Neural progenitor cell (in vitro differentiated cells): ENCODE results near the gene CD300LD. TPM values are rescaled to one million over a fixed set of nuclear protein-coding genes. Genes with fewer than 3 reads are reported as not detected.

Source experiments
- DNase-seq: peaks from one replicate; pipeline ENCODE4 v3.0.0-alpha.2; 2016; ENCODE audit warnings: low spot score
- H2AFZ ChIP-seq: fragments of 200-600 bp; sonication (generic); replicated peaks from 2 replicates; pipeline ENCODE4 v1.6.1; 2016; ENCODE audit warnings: antibody characterized with exemption
- H3F3A ChIP-seq: fragments of 200-600 bp; sonication (generic); 2 replicates; pipeline ENCODE4 v1.6.1; 2016; ENCODE audit warnings: antibody characterized with exemption, low read depth
- H3K27ac ChIP-seq: fragments of 200-600 bp; sonication (generic); 2 replicates; pipeline ENCODE4 v1.5.1; 2016; ENCODE audit warnings: mild to moderate bottlenecking
- H3K27me3 ChIP-seq: fragments of 200-600 bp; sonication (generic); 2 replicates; pipeline ENCODE4 v1.6.1; 2016; ENCODE audit warnings: mild to moderate bottlenecking, moderate library complexity
- H3K36me3 ChIP-seq: fragments of 200-600 bp; sonication (generic); 2 replicates; pipeline ENCODE4 v1.5.1; 2016
- H3K4me1 ChIP-seq: fragments of 200-600 bp; sonication (generic); 2 replicates; pipeline ENCODE4 v1.6.1; 2016; ENCODE audit warnings: mixed run types
- H3K4me2 ChIP-seq: fragments of 200-600 bp; sonication (generic); 2 replicates; pipeline ENCODE4 v1.6.1; 2016
- H3K4me3 ChIP-seq: fragments of 200-600 bp; sonication (generic); 2 replicates; pipeline ENCODE4 v1.5.1; 2016
- H3K79me2 ChIP-seq: fragments of 200-600 bp; sonication (generic); 2 replicates; pipeline ENCODE4 v1.6.1; 2016; ENCODE audit warnings: low read depth
- H3K9ac ChIP-seq: fragments of 200-600 bp; sonication (generic); 2 replicates; pipeline ENCODE4 v1.6.1; 2016
- H3K9me3 ChIP-seq: fragments of 200-600 bp; sonication (generic); 2 replicates; pipeline ENCODE4 v1.5.1; 2016; ENCODE audit warnings: low read depth
- H4K20me1 ChIP-seq: fragments of 200-600 bp; sonication (generic); 2 replicates; pipeline ENCODE4 v1.6.1; 2016; ENCODE audit warnings: low read depth
- H3K27ac Mint-ChIP-seq: 3 replicates; pipeline ENCODE4 v1.8.0; 2021; ENCODE audit warnings: mixed read lengths
- H3K27me3 Mint-ChIP-seq: 2 replicates; pipeline ENCODE4 v1.8.0; 2022; ENCODE audit warnings: low read depth, mild to moderate bottlenecking, inconsistent platforms, moderate library complexity, mixed read lengths; ENCODE audit not compliant: insufficient read depth
- H3K36me3 Mint-ChIP-seq: 3 replicates; pipeline ENCODE4 v1.8.0; 2021; ENCODE audit warnings: mixed read lengths
- H3K4me1 Mint-ChIP-seq: 3 replicates; pipeline ENCODE4 v1.8.0; 2021; ENCODE audit warnings: mixed read lengths
- H3K4me3 Mint-ChIP-seq: 3 replicates; pipeline ENCODE4 v1.8.0; 2021; ENCODE audit warnings: mild to moderate bottlenecking, moderate library complexity, mixed read lengths
- H3K9me3 Mint-ChIP-seq: 3 replicates; pipeline ENCODE4 v1.8.0; 2020; ENCODE audit warnings: mixed read lengths
- CTCF ChIP-seq: fragments of 200-600 bp; sonication (generic); IDR thresholded peaks from 2 replicates; pipeline ENCODE4 v1.5.1; 2017; ENCODE audit warnings: antibody characterized with exemption, mild to moderate bottlenecking
- EZH2 ChIP-seq: fragments of 200-600 bp; sonication (generic); IDR thresholded peaks from 2 replicates; pipeline ENCODE4 v1.6.1; 2017; ENCODE audit warnings: antibody characterized with exemption, mild to moderate bottlenecking, moderate library complexity
- EZH2phosphoT487 ChIP-seq: fragments of 200-600 bp; sonication (generic); IDR thresholded peaks from 2 replicates; pipeline ENCODE4 v1.6.1; 2017; ENCODE audit warnings: antibody characterized with exemption
- total RNA-seq: library from RNA; depleted of rRNA; stranded (reverse); fragments of >200 nt; gene quantifications from 2 replicates; pipeline ENCODE4 v1.2.3, GENCODE V29; 2015; ENCODE audit warnings: low replicate concordance

The CD300LD gene
- not detected in 2 replicates for total RNA-seq

DNA sequence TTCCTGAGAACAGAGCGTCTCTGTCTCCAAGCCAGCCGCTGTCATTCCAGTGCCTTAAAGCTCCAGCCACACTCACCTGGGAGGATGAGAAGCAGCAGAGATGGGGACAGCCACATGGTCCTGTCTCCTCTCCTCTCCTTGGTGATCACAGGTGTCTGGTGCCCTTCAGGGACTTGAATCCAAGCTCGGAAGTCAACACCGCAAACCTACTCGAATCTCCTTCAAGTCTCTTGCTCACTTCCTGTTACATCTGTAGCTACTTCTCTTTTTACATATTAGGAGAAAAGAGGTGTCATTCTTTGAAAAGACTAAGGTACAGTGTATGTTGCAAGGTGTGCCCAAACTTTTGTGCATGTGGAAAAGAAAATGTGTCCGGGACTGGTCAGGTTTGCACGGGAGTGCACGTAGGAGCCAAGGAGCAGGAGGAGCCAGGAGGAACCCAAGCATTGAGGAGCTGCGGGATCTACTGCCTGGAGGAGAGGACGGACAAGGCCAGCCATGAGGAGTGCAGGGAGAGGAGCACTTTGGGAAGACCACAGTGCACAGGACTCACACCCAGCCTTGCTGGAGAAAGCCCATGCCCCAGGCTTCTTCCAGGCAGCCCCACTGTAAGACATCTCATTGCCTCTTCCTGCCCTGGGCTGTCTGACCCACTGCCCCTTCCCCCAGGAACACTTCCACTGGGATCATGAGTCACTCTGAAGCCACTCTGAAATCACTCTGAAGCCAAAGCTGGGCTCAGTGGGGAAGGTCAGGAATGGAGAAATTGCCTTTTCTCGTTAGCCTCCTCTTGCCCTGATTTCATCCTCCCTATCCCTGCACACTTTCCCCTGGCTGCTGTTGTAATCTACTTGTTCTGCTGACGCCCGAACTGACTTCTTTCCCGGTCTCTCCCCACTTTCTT is at the start of gene CD300LD:
TSS of gene CD300LD (minus strand) at position 197 of the 904 bp plus-strand sequence. CDS start at position 116, 81 bp downstream.
- Mint-ChIP-seq H3K27ac (no peak within 1 kb of the TSS), H3K27me3 (peaks cover 11% of the 10 kb centered on the region), H3K4me1 (no peaks in the 10 kb centered on the region), H3K4me3 (no peak within 1 kb of the TSS), H3K36me3 (no peaks in the 10 kb centered on the region), H3K9me3 (no peaks in the 10 kb centered on the region)
- H3K27me3 ChIP-seq, result peaks cover 7% of the 10 kb centered on the region
- H3K36me3 ChIP-seq, result no peaks in the 10 kb centered on the region
- no peaks in the 10 kb centered on the region for H3K9me3 ChIP-seq
- H4K20me1 ChIP-seq, result no peaks in the 10 kb centered on the region
- no peak within 1 kb of the TSS for H2AFZ ChIP-seq
- H3K27ac ChIP-seq, result no peak within 1 kb of the TSS
- no peak within 1 kb of the TSS for H3K4me3 ChIP-seq
- DNase-seq, result no peak
- H3K9ac ChIP-seq, result no peak within 1 kb of the TSS
- TF ChIP-seq CTCF (no peak), EZH2phosphoT487 (no peak), EZH2 (no peak)
- H3K4me2 ChIP-seq, result no peak within 1 kb of the TSS
- no peaks in the 10 kb centered on the region for H3K79me2 ChIP-seq
- H3F3A ChIP-seq, result no peaks in the 10 kb centered on the region
- no peaks in the 10 kb centered on the region for H3K4me1 ChIP-seq

DNA sequence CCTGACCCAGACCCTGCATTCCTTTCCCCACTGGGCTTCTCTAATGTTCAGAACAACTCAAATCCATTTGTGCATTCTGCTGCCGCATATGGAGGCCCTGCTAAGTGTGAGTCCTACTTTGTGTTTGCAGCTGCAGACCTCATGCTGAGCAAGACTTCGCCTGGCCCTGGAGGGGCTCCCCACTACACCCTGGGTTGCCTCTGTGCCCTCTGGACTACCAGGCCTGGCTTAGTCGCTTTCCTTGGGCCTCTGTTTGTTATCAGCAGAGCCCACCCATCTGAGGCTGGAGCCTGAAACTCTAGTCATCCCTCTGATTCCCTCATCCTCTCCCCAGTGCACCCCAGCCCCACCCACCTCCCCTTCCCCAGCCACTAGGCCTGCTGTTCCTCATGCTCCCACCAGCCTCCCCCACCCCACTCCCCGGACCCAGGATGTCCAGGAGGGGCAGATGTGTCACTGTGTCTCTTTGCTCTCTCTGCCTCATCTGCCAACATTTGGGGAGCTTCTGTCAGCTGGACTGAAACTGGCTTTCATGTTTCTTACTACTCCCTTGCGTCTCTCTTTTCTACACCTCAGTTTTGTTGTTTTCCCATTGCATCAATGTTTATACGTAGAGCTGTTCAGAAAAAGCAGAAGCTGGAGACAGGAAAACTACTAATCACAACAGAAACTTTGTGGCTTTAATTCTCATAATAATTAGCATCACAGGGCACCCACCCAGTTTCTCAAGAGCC is 49.3 kb upstream of the CD300LD start:
- H3K27ac ChIP-seq, result no peak overlapping the region
- H3K4me2 ChIP-seq, result no peak overlapping the region
- H3K27ac Mint-ChIP-seq, result no peak overlapping the region
- peaks cover 6% of the 10 kb centered on the region for H3K27me3 ChIP-seq
- H3K27me3 Mint-ChIP-seq, result peaks cover 7% of the 10 kb centered on the region
- H3K79me2 ChIP-seq, result no peaks in the 10 kb centered on the region
- no peak overlapping the region for H3K9ac ChIP-seq
- no peaks in the 10 kb centered on the region for H3K9me3 ChIP-seq
- H4K20me1 ChIP-seq, result no peaks in the 10 kb centered on the region
- peaks cover 3% of the 10 kb centered on the region for H3K4me1 ChIP-seq
- H3K4me3 ChIP-seq, result no peak overlapping the region
- no peaks in the 10 kb centered on the region for H3K36me3 Mint-ChIP-seq
- H3K4me3 Mint-ChIP-seq, result no peak overlapping the region
- H3K9me3 Mint-ChIP-seq, result no peaks in the 10 kb centered on the region
- no peak for DNase-seq
- no peaks in the 10 kb centered on the region for H3K36me3 ChIP-seq
- H3K4me1 Mint-ChIP-seq, result no peaks in the 10 kb centered on the region
- H3F3A ChIP-seq, result no peaks in the 10 kb centered on the region
- no peak overlapping the region for H2AFZ ChIP-seq
- TF ChIP-seq EZH2phosphoT487 (no peak), EZH2 (no peak), CTCF (no peak)

DNA sequence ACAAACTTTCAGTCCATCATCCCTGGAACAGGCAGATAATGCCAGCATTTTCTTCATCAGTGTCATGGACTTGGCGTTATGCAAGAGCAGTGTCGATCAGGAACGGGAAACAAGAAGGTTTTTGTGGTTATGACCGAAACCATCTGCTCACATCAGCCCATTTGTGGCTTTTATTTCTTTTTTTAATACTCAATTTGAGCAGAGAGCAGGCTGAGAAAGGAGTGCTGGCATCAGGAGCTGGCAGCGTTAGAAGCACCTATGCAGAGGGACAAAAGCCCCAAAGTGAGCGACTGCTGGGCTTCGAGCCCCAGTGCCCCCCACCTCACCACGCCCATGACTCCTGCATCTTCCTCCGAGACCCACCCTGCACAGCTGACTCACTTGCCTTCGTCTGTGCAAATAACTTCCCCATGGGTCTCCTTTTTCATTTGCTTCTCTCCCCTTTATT is 47.6 kb upstream of the CD300LD start:
- Mint-ChIP-seq H3K4me3 (no peak overlapping the region), H3K27me3 (peaks cover 6% of the 10 kb centered on the region), H3K36me3 (no peaks in the 10 kb centered on the region), H3K27ac (no peak overlapping the region), H3K4me1 (peaks cover 14% of the 10 kb centered on the region), H3K9me3 (no peaks in the 10 kb centered on the region)
- peaks cover 6% of the 10 kb centered on the region for H3K27me3 ChIP-seq
- H3K4me1 ChIP-seq, result peaks cover 19% of the 10 kb centered on the region
- no peaks in the 10 kb centered on the region for H4K20me1 ChIP-seq
- TF ChIP-seq EZH2phosphoT487, result no peak
- no peak for TF ChIP-seq CTCF
- TF ChIP-seq EZH2, result no peak
- no peaks in the 10 kb centered on the region for H3K79me2 ChIP-seq
- no peak for DNase-seq
- H3F3A ChIP-seq, result peaks cover 7% of the 10 kb centered on the region
- H2AFZ ChIP-seq, result no peak overlapping the region
- no peak overlapping the region for H3K4me2 ChIP-seq
- H3K4me3 ChIP-seq, result no peak overlapping the region
- H3K9ac ChIP-seq, result no peak overlapping the region
- no peaks in the 10 kb centered on the region for H3K9me3 ChIP-seq
- H3K36me3 ChIP-seq, result no peaks in the 10 kb centered on the region
- H3K27ac ChIP-seq, result no peak overlapping the region
